MM.1S (cell line): Measurements from ENCODE around the gene EXOC3L4.

ENCODE experiments used
- DNase-seq: peaks from one replicate; pipeline ENCODE4 v3.0.0-alpha.2; 2015
- H2AFZ ChIP-seq: fragments of 300-600 bp; sonication (generic); 2 replicates; pipeline ENCODE4 v1.6.0; 2016; ENCODE audit warnings: antibody characterized with exemption, low read length
- H3F3A ChIP-seq: fragments of 300-600 bp; sonication (generic); 2 replicates; pipeline ENCODE4 v1.6.1; 2016; ENCODE audit warnings: mild to moderate bottlenecking, antibody characterized with exemption, low read length, moderate library complexity, mixed read lengths; ENCODE audit not compliant: insufficient read depth
- H3K27ac ChIP-seq: fragments of 300-600 bp; sonication (generic); 2 replicates; pipeline ENCODE4 v1.5.1; 2016; ENCODE audit warnings: mild to moderate bottlenecking, low read length
- H3K27me3 ChIP-seq: fragments of 300-600 bp; sonication (generic); replicated peaks from 2 replicates; pipeline ENCODE4 v1.6.0; 2016; ENCODE audit warnings: low read length; ENCODE audit not compliant: insufficient read depth
- H3K36me3 ChIP-seq: fragments of 300-600 bp; sonication (generic); replicated peaks from 2 replicates; pipeline ENCODE4 v1.6.1; 2016; ENCODE audit warnings: mild to moderate bottlenecking, low read length, mixed read lengths; ENCODE audit not compliant: insufficient read depth
- H3K4me1 ChIP-seq: fragments of 300-600 bp; sonication (generic); 2 replicates; pipeline ENCODE4 v1.6.1; 2016; ENCODE audit warnings: low read length, mixed read lengths
- H3K4me2 ChIP-seq: fragments of 300-600 bp; sonication (generic); 2 replicates; pipeline ENCODE4 v1.6.0; 2016; ENCODE audit warnings: low read depth, low read length
- H3K4me3 ChIP-seq: fragments of 300-600 bp; sonication (generic); 2 replicates; pipeline ENCODE4 v1.5.1; 2016; ENCODE audit warnings: low read length, mixed read lengths
- H3K79me2 ChIP-seq: fragments of 300-600 bp; sonication (generic); 2 replicates; pipeline ENCODE4 v1.6.1; 2016; ENCODE audit warnings: mixed run types, low read length, mixed read lengths
- H3K9ac ChIP-seq: fragments of 300-600 bp; sonication (generic); 2 replicates; pipeline ENCODE4 v1.6.1; 2016; ENCODE audit warnings: low read length, mixed read lengths
- H3K9me2 ChIP-seq: fragments of 300-600 bp; sonication (generic); replicated peaks from 2 replicates; pipeline ENCODE4 v1.6.1; 2016; ENCODE audit warnings: mild to moderate bottlenecking, low read length, mixed read lengths; ENCODE audit not compliant: insufficient read depth
- H3K9me3 ChIP-seq: fragments of 300-600 bp; sonication (generic); replicated peaks from 2 replicates; pipeline ENCODE4 v1.6.1; 2016; ENCODE audit warnings: mild to moderate bottlenecking, low read length, mixed read lengths; ENCODE audit not compliant: insufficient read depth
- H4K20me1 ChIP-seq: fragments of 300-600 bp; sonication (generic); 2 replicates; pipeline ENCODE4 v1.6.1; 2016; ENCODE audit warnings: mild to moderate bottlenecking, low read length, moderate library complexity, mixed read lengths; ENCODE audit not compliant: insufficient read depth
- EZH2 ChIP-seq: fragments of 300-600 bp; sonication (generic); optimal IDR thresholded peaks from 2 replicates; pipeline ENCODE3; 2017; ENCODE audit warnings: low read depth, mild to moderate bottlenecking, antibody characterized with exemption, low read length, mixed read lengths
- EZH2phosphoT487 ChIP-seq: fragments of 300-600 bp; sonication (generic); IDR thresholded peaks from 2 replicates; pipeline ENCODE4 v1.6.1; 2018; ENCODE audit warnings: antibody characterized with exemption, low read length
- TF ChIP-seq, protein P1 (sequence below): fragments of 300-600 bp; sonication (generic); IDR thresholded peaks from 2 replicates; pipeline ENCODE4 v1.5.1; 2016; ENCODE audit warnings: antibody characterized with exemption, low read length, mixed read lengths

The EXOC3L4 gene

GRCh38 chr14:103093856-103094405, 594 bp upstream of the EXOC3L4 start:
- Histone ChIP-seq H3K4me3 (no peak overlapping the region), H3F3A (no peaks in the 10 kb centered on the region), H3K36me3 (no peaks in the 10 kb centered on the region), H3K4me1 (no peaks in the 10 kb centered on the region), H3K9me3 (no peaks in the 10 kb centered on the region), H3K4me2 (no peak overlapping the region), H3K27me3 (no peaks in the 10 kb centered on the region), H3K9me2 (no peaks in the 10 kb centered on the region), H3K79me2 (no peaks in the 10 kb centered on the region), H2AFZ (no peak overlapping the region), H4K20me1 (no peaks in the 10 kb centered on the region), H3K9ac (no peak overlapping the region), H3K27ac (no peak overlapping the region)
- TF ChIP-seq EZH2phosphoT487 (no peak), EZH2 (no peak)
- TF ChIP-seq, protein P1, sequence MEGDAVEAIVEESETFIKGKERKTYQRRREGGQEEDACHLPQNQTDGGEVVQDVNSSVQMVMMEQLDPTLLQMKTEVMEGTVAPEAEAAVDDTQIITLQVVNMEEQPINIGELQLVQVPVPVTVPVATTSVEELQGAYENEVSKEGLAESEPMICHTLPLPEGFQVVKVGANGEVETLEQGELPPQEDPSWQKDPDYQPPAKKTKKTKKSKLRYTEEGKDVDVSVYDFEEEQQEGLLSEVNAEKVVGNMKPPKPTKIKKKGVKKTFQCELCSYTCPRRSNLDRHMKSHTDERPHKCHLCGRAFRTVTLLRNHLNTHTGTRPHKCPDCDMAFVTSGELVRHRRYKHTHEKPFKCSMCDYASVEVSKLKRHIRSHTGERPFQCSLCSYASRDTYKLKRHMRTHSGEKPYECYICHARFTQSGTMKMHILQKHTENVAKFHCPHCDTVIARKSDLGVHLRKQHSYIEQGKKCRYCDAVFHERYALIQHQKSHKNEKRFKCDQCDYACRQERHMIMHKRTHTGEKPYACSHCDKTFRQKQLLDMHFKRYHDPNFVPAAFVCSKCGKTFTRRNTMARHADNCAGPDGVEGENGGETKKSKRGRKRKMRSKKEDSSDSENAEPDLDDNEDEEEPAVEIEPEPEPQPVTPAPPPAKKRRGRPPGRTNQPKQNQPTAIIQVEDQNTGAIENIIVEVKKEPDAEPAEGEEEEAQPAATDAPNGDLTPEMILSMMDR: no peak
- no peak for DNase-seq

DNA sequence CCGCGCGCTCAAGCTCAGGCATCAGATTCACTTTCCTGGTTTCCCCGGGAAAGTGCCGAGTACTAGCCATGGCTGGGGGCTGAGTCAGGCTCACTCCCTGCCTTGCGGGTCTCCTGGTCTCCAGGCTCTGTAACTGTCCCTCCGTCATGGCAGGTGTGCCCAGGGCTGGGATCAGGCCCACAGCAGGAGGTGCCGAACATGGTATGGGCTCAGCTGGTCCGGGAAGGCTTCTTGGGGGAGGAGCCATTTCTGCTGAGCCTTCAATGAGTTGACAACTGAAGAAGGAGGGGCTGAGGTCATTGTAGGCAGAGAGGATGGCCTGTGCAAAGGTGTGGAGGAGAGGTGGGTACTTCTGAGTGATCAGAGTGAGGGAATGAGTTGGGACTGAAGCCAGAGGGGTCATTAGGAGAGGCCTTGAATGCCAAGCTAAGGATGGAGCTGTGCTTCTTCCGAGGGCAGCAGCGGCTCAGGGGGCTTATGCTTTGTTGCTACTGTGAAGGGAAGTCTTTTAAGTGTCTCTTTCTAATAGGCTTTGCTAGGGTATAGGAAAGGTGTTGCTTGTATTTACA, 769 bp downstream of the EXOC3L4 start:
- TF ChIP-seq EZH2 (no peak), EZH2phosphoT487 (no peak)
- TF ChIP-seq, protein P1: no peak
- Histone ChIP-seq H3K4me2 (no peak overlapping the region), H3K9ac (no peak overlapping the region), H3K4me1 (0 out of 2 replicates have a peak, but pooled peaks cover 4% of the 10 kb centered on the region), H3K79me2 (no peaks in the 10 kb centered on the region), H3K27ac (no peak overlapping the region), H3K4me3 (no peak overlapping the region), H3K9me2 (no peaks in the 10 kb centered on the region), H3K9me3 (no peaks in the 10 kb centered on the region), H2AFZ (no peak overlapping the region), H3F3A (no peaks in the 10 kb centered on the region), H3K27me3 (no peaks in the 10 kb centered on the region), H4K20me1 (no peaks in the 10 kb centered on the region), H3K36me3 (no peaks in the 10 kb centered on the region)
- no peak for DNase-seq

GRCh38 chr14:103096387-103096786, 1.9 kb downstream of the EXOC3L4 start:
- Histone ChIP-seq H3K9me2 (no peaks in the 10 kb centered on the region), H3K27ac (no peak overlapping the region), H3K9me3 (no peaks in the 10 kb centered on the region), H3F3A (no peaks in the 10 kb centered on the region; the same call in 1 of the 2 replicates), H3K4me1 (0 out of 2 replicates have a peak, but pooled peaks cover 5% of the 10 kb centered on the region), H4K20me1 (no peaks in the 10 kb centered on the region), H3K27me3 (no peaks in the 10 kb centered on the region), H3K4me2 (no peak overlapping the region), H3K4me3 (no peak overlapping the region), H3K36me3 (no peaks in the 10 kb centered on the region), H2AFZ (no peak overlapping the region), H3K9ac (no peak overlapping the region), H3K79me2 (no peaks in the 10 kb centered on the region)
- no peak for DNase-seq
- TF ChIP-seq, protein P1: no peak
- TF ChIP-seq EZH2: no peak
- TF ChIP-seq EZH2phosphoT487: no peak
